ENCODE measurements around the gene VEGFD.

DNA sequence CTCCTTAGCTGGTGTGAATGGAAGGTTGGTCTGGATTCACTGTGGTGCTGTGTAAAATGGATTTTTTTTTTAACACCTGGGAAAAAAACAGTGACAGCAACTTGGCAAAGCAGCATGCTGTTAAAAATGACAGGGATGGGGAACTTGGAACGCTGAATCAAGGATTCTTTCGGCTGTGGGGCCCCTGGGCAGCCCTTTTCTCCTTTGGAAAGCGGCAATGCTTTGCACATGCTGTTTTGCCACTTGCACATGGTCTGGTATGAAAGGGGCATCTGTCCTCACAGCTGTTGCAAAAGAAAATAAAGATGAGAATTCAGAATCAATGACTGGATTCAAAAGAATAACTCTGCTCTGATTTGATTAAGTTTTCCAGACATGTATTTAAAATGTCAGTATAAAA is 38.2 kb downstream of the VEGFD start:
- TF ChIP-seq GATA3 (IDR thresholded peaks at IDR 0.05; ENCODE audit: low read depth, low read length) = no peak
- no peak for TF ChIP-seq GATA2 (IDR thresholded peaks at IDR 0.05; ENCODE audit: low read depth, low read length)
